Neuronal stem cell (in vitro differentiated cells): ENCODE results near the gene PEX14.

Experiments
- DNase-seq: peaks from one replicate; pipeline ENCODE4 v3.0.0-alpha.2; 2013; ENCODE audit warnings: low spot score
- H2AFZ ChIP-seq: one replicate; pipeline ENCODE4 v1.6.1; 2013; ENCODE audit warnings: mild to moderate bottlenecking, low read length, inconsistent platforms
- H2AK5ac ChIP-seq: 2 replicates; pipeline ENCODE4 v1.6.1; 2013; ENCODE audit warnings: low read depth, mild to moderate bottlenecking, inconsistent platforms, low read length, moderate library complexity, mixed read lengths
- H2BK120ac ChIP-seq: 2 replicates; pipeline ENCODE4 v1.6.1; 2013; ENCODE audit warnings: low read depth, mild to moderate bottlenecking, inconsistent platforms, low read length, moderate library complexity, mixed read lengths
- H2BK12ac ChIP-seq: one replicate; pipeline ENCODE4 v1.6.1; 2013; ENCODE audit warnings: low read length, inconsistent platforms
- H2BK15ac ChIP-seq: 2 replicates; pipeline ENCODE4 v1.6.1; 2013; ENCODE audit warnings: mild to moderate bottlenecking, low read length, inconsistent platforms, mixed read lengths
- H2BK5ac ChIP-seq: one replicate; pipeline ENCODE4 v1.6.1; 2013; ENCODE audit warnings: inconsistent platforms, mild to moderate bottlenecking, low read length, moderate library complexity
- H3K14ac ChIP-seq: one replicate; pipeline ENCODE4 v1.6.1; 2013; ENCODE audit warnings: low read length, inconsistent platforms
- H3K18ac ChIP-seq: 2 replicates; pipeline ENCODE4 v1.6.1; 2013; ENCODE audit warnings: low read length, inconsistent platforms
- H3K23ac ChIP-seq: 2 replicates; pipeline ENCODE4 v1.6.1; 2013; ENCODE audit warnings: low read depth, mild to moderate bottlenecking, mixed read lengths, low read length, inconsistent platforms; ENCODE audit not compliant: poor library complexity
- H3K27ac ChIP-seq: replicated peaks from 3 replicates; pipeline ENCODE4 v1.5.1; 2013; ENCODE audit warnings: low read length, inconsistent platforms
- H3K27me3 ChIP-seq, 3 experiments: 2 replicates each; pipeline ENCODE4 v1.6.1; 2013; ENCODE audit warnings: low read length in 3 of 3, mild to moderate bottlenecking in 2 of 3, inconsistent platforms in 1 of 3, low read depth in 1 of 3, mixed read lengths in 1 of 3, moderate library complexity in 1 of 3; ENCODE audit not compliant: control insufficient read depth in 3 of 3, insufficient read depth in 3 of 3
- H3K36me3 ChIP-seq, 2 donors: replicated peaks in 1 of 2; 2 replicates each; pipeline ENCODE4 v1.6.1; 2013; ENCODE audit warnings: low read length in 2 of 2; ENCODE audit not compliant: control insufficient read depth in 2 of 2, insufficient read depth in 2 of 2
- H3K4ac ChIP-seq: 2 replicates; pipeline ENCODE4 v1.6.1; 2013; ENCODE audit warnings: inconsistent platforms, mild to moderate bottlenecking, low read length, moderate library complexity
- H3K4me1 ChIP-seq, 2 donors: 1 replicate in 1 of 2; 2 replicates in 1 of 2; pipeline ENCODE4 v1.6.1; 2013; ENCODE audit warnings: low read length in 2 of 2, low read depth in 1 of 2; ENCODE audit not compliant: control insufficient read depth in 2 of 2, insufficient read depth in 1 of 2
- H3K4me2 ChIP-seq: one replicate; pipeline ENCODE4 v1.6.1; 2013; ENCODE audit warnings: mild to moderate bottlenecking, low read length, inconsistent platforms; ENCODE audit not compliant: insufficient read depth, poor library complexity, severe bottlenecking
- H3K4me3 ChIP-seq, 2 donors: 2 replicates each; pipeline ENCODE4 v1.5.1; 2013; ENCODE audit warnings: low read length in 2 of 2, mild to moderate bottlenecking in 2 of 2, inconsistent platforms in 1 of 2, moderate library complexity in 1 of 2
- H3K79me1 ChIP-seq: one replicate; pipeline ENCODE4 v1.6.1; 2013; ENCODE audit warnings: low read depth, mild to moderate bottlenecking, inconsistent platforms, low read length, moderate library complexity
- H3K9ac ChIP-seq: one replicate; pipeline ENCODE4 v1.6.1; 2013; ENCODE audit warnings: mild to moderate bottlenecking, low read depth, low read length, inconsistent platforms; ENCODE audit not compliant: poor library complexity
- H3K9me3 ChIP-seq, 2 donors: replicated peaks in 1 of 2; 2 replicates each; pipeline versions ENCODE3 to v1.6.1; 2013; ENCODE audit warnings: low read length in 2 of 2, mild to moderate bottlenecking in 2 of 2, inconsistent platforms in 1 of 2, low read depth in 1 of 2, mixed read lengths in 1 of 2, moderate library complexity in 1 of 2; ENCODE audit not compliant: control insufficient read depth in 2 of 2, insufficient read depth in 1 of 2
- H4K8ac ChIP-seq: one replicate; pipeline ENCODE4 v1.6.1; 2013; ENCODE audit warnings: low read depth, mild to moderate bottlenecking, inconsistent platforms, low read length, moderate library complexity
- H4K91ac ChIP-seq: one replicate; pipeline ENCODE4 v1.6.1; 2013; ENCODE audit warnings: low read length, low read depth, mild to moderate bottlenecking, inconsistent platforms; ENCODE audit not compliant: poor library complexity
- WGBS, 2 donors: extraction: QIAGEN DNeasy Blood & Tissue Kit; methylation state at CpG; one replicate each; pipeline ENCODE4 v1.1.7; 2013; ENCODE audit warnings: missing lambda C conversion rate in 2 of 2, mixed read lengths in 1 of 2; ENCODE audit not compliant: insufficient read length in 2 of 2, insufficient replicate concordance in 1 of 2; ENCODE audit errors: extremely low coverage in 2 of 2; 5-methylcytosine and 5-hydroxymethylcytosine counted together

PEX14 gene

GRCh38 chr1:10428984-10429383 is 45.8 kb upstream of the PEX14 start:
- Histone ChIP-seq H3K23ac (no peak overlapping the region), H3K4me2 (no peak overlapping the region), H4K8ac (no peak overlapping the region), H4K91ac (no peak overlapping the region), H3K36me3 (peaks cover 0 to 18% of the 10 kb centered on the region in 2 donors), H3K4me1 (peaks cover 8 to 10% of the 10 kb centered on the region in 2 donors), H2AFZ (no peak overlapping the region), H3K4me3 (no peak overlapping the region), H3K79me1 (peaks cover 11% of the 10 kb centered on the region), H2BK12ac (no peak overlapping the region), H3K27me3 (no peaks in the 10 kb centered on the region), H2BK5ac (no peak overlapping the region), H3K9ac (no peak overlapping the region), H3K9me3 (no peaks in the 10 kb centered on the region), H2BK120ac (no peak overlapping the region), H2BK15ac (no peak overlapping the region), H2AK5ac (no peak overlapping the region), H3K18ac (no peak overlapping the region), H3K27ac (no peak overlapping the region), H3K4ac (no peak overlapping the region), H3K14ac (no peak overlapping the region)
- no CpG with 5 or more reads among the region's 5 CpGs for WGBS, 2 donors
- no peak for DNase-seq

GRCh38 chr1:10429868-10430215 is 44.9 kb upstream of the PEX14 start:
- Histone ChIP-seq H3K27ac (no peak overlapping the region), H2BK5ac (peak overlapping the region; percentile 32), H3K9me3 (no peaks in the 10 kb centered on the region), H3K9ac (peak overlapping the region; percentile 85), H2BK12ac (no peak overlapping the region), H4K91ac (no peak overlapping the region), H3K4me1 (peaks cover 8 to 10% of the 10 kb centered on the region in 2 donors), H3K14ac (no peak overlapping the region), H3K4me3 (peak overlapping the region; percentile 82 to 93), H2AK5ac (peak overlapping the region; percentile 40), H3K79me1 (peaks cover 11% of the 10 kb centered on the region), H3K18ac (peak overlapping the region; percentile 91), H3K23ac (peak overlapping the region; percentile 50), H2BK15ac (no peak overlapping the region), H2BK120ac (no peak overlapping the region), H2AFZ (peak overlapping the region; percentile 97), H4K8ac (no peak overlapping the region), H3K4me2 (peak overlapping the region; percentile 51), H3K36me3 (peaks cover 0 to 19% of the 10 kb centered on the region in 2 donors), H3K27me3 (no peaks in the 10 kb centered on the region), H3K4ac (peak overlapping the region; percentile 2)
- no CpG with 5 or more reads among the region's 16 CpGs for WGBS, 2 donors
- DNase-seq = no peak

DNA sequence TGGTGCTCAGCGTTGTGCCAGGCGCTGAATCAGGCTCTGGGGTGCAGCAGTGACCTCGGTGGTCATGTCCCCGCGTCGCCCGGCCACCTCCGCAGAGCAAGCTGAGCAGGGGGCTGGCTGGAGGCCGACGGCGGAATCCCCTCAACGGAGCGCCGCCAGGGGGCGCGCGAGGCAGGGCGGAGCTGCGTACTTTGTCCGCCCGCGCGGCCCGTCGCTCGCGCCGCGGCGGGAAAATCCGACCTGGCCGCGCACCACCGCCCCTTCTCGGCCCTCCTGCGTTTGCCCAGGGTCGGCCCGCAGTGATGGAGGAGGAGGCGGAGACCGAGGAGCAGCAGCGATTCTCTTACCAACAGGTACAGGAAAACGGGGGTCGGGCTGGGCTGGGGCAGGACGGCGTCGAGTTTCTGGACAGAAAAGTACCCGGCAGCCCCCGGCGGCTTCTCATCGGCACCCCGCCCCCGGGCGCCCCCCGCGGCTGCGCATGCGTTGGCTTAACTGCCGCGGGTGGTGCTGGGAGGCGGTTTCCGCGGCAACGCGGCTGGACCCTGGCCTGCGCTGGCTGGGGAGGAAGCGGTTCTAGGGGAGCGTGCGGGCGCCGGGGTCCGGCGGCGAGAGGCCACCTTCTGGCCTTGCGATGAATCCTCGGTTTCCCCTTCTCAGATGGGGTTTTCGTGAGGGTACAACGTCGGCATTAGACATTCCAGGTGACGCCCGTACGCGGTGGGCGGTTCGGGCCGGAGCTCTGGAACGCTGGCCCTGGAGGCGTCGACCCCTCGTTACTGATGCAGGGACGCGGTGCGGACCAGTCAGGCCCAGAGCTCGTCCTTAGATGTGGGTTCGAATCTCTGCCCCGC is 44.3 kb upstream of the PEX14 start, which contains the start of gene CENPS:
Gene CENPS (plus strand): TSS at position 218 of the 854 bp plus-strand sequence. CDS start 85 bp downstream, at position 303.
- no peak within 1 kb of the TSS for H3K14ac ChIP-seq
- H2BK12ac ChIP-seq = no peak within 1 kb of the TSS
- H3K9ac ChIP-seq = peak within 1 kb of the TSS; percentile 97
- peaks cover 11% of the 10 kb centered on the region for H3K79me1 ChIP-seq
- H3K23ac ChIP-seq = peak within 1 kb of the TSS; percentile 50
- no peaks in the 10 kb centered on the region for H3K9me3 ChIP-seq
- H3K4me3 ChIP-seq = peak within 1 kb of the TSS; percentile 82 to 93
- peaks cover 8 to 10% of the 10 kb centered on the region in 2 donors for H3K4me1 ChIP-seq
- H2AFZ ChIP-seq = peak within 1 kb of the TSS; percentile 97
- H3K4me2 ChIP-seq = peak within 1 kb of the TSS; percentile 88
- H2BK15ac ChIP-seq = peak within 1 kb of the TSS; percentile 61
- peak within 1 kb of the TSS; percentile 98 for H3K18ac ChIP-seq
- peaks cover 3 to 25% of the 10 kb centered on the region in 2 donors for H3K36me3 ChIP-seq
- no peak within 1 kb of the TSS for H2BK120ac ChIP-seq
- WGBS, 2 donors = no CpG with 5 or more reads among the region's 95 CpGs
- H4K8ac ChIP-seq = peak within 1 kb of the TSS; percentile 88
- H4K91ac ChIP-seq = no peak within 1 kb of the TSS
- peak within 1 kb of the TSS; percentile 2 for H3K4ac ChIP-seq
- peak within 1 kb of the TSS; percentile 43 for H2AK5ac ChIP-seq
- H3K27ac ChIP-seq = peak within 1 kb of the TSS; percentile 94
- peak; percentile 94 for DNase-seq
- H3K27me3 ChIP-seq = no peaks in the 10 kb centered on the region
- H2BK5ac ChIP-seq = peak within 1 kb of the TSS; percentile 32

GRCh38 chr1:10431070-10431730 is 43.5 kb upstream of the PEX14 start:
- Histone ChIP-seq H2BK5ac (no peak overlapping the region), H3K27me3 (no peaks in the 10 kb centered on the region), H4K8ac (no peak overlapping the region), H3K4me3 (peak overlapping the region; percentile 82 to 93), H3K14ac (no peak overlapping the region), H4K91ac (no peak overlapping the region), H3K18ac (peak overlapping the region; percentile 96), H3K23ac (peak overlapping the region; percentile 50), H3K4me2 (peak overlapping the region; percentile 88), H3K4me1 (peaks cover 8 to 10% of the 10 kb centered on the region in 2 donors), H3K27ac (no peak overlapping the region), H2AFZ (peak overlapping the region; percentile 97), H2BK120ac (no peak overlapping the region), H2AK5ac (peak overlapping the region; percentile 43), H3K4ac (no peak overlapping the region), H3K9me3 (no peaks in the 10 kb centered on the region), H2BK15ac (peak overlapping the region; percentile 61), H2BK12ac (no peak overlapping the region), H3K79me1 (peaks cover 11% of the 10 kb centered on the region), H3K36me3 (peaks cover 3 to 26% of the 10 kb centered on the region in 2 donors), H3K9ac (peak overlapping the region; percentile 97)
- DNase-seq = no peak
- no CpG with 5 or more reads among the region's 30 CpGs for WGBS, 2 donors
